Hepatocyte (in vitro differentiated cells): ENCODE measurements around the gene ALPK1. TPM values are rescaled to one million over a fixed set of nuclear protein-coding genes. Genes with fewer than 3 reads are reported as not detected.
"Not testable (repeated sequence)": the region's sequence is repeated elsewhere in the genome, so short reads cannot be mapped to it uniquely, and the experiment has no call there.

Experiments used
- DNase-seq: peaks from one replicate; pipeline ENCODE4 v3.0.0-alpha.2; 2016; ENCODE audit warnings: low spot score
- H2AFZ ChIP-seq: fragments of 200-600 bp; sonication (generic); 2 replicates; pipeline ENCODE4 v1.6.0; 2016; ENCODE audit warnings: antibody characterized with exemption, mild to moderate bottlenecking
- H3K27ac ChIP-seq: fragments of 200-600 bp; sonication (generic); 2 replicates; pipeline ENCODE4 v1.5.1; 2016; ENCODE audit warnings: mild to moderate bottlenecking
- H3K27me3 ChIP-seq: fragments of 200-600 bp; sonication (generic); 2 replicates; pipeline ENCODE4 v1.6.1; 2016
- H3K36me3 ChIP-seq: fragments of 200-600 bp; sonication (generic); replicated peaks from 2 replicates; pipeline ENCODE4 v1.5.1; 2016; ENCODE audit warnings: low read depth; ENCODE audit not compliant: insufficient read depth
- H3K4me1 ChIP-seq: fragments of 200-600 bp; sonication (generic); 2 replicates; pipeline ENCODE4 v1.5.1; 2016; ENCODE audit warnings: mild to moderate bottlenecking, moderate library complexity; ENCODE audit not compliant: insufficient read depth
- H3K4me2 ChIP-seq: fragments of 200-600 bp; sonication (generic); 2 replicates; pipeline ENCODE4 v1.6.0; 2016
- H3K4me3 ChIP-seq: fragments of 200-600 bp; sonication (generic); 2 replicates; pipeline ENCODE4 v1.5.1; 2016; ENCODE audit warnings: mild to moderate bottlenecking
- H3K79me2 ChIP-seq: fragments of 200-600 bp; sonication (generic); 2 replicates; pipeline ENCODE4 v1.6.0; 2017; ENCODE audit warnings: mild to moderate bottlenecking
- H3K9me2 ChIP-seq: fragments of 200-600 bp; sonication (generic); replicated peaks from 2 replicates; pipeline ENCODE4 v1.6.0; 2017; ENCODE audit warnings: mild to moderate bottlenecking; ENCODE audit not compliant: insufficient read depth
- H3K9me3 ChIP-seq: fragments of 200-600 bp; sonication (generic); 2 replicates; pipeline ENCODE4 v1.5.1; 2016; ENCODE audit warnings: low read depth, mild to moderate bottlenecking
- H4K20me1 ChIP-seq: fragments of 200-600 bp; sonication (generic); 2 replicates; pipeline ENCODE4 v1.6.0; 2016; ENCODE audit warnings: mild to moderate bottlenecking; ENCODE audit not compliant: insufficient read depth, poor library complexity, severe bottlenecking
- CTCF ChIP-seq: fragments of 200-600 bp; sonication (generic); IDR thresholded peaks from 2 replicates; pipeline ENCODE4 v1.5.1; 2016; ENCODE audit warnings: antibody characterized with exemption, mild to moderate bottlenecking; ENCODE audit not compliant: poor library complexity
- EZH2 ChIP-seq: fragments of 200-600 bp; sonication (generic); IDR thresholded peaks from 2 replicates; pipeline ENCODE4 v1.6.1; 2016; ENCODE audit warnings: antibody characterized with exemption, mild to moderate bottlenecking, borderline replicate concordance
- EZH2phosphoT487 ChIP-seq: fragments of 200-600 bp; sonication (generic); IDR thresholded peaks from one replicate; pipeline ENCODE4 v1.6.1; 2018; ENCODE audit warnings: antibody characterized with exemption, mild to moderate bottlenecking, low read depth, moderate library complexity; ENCODE audit not compliant: unreplicated experiment, severe bottlenecking
- WGBS: methylation state at CpG from one replicate; pipeline ENCODE4 v1.1.6; 2016; ENCODE audit warnings: low lambda C conversion rate; ENCODE audit errors: missing lambda C conversion rate; 5-methylcytosine and 5-hydroxymethylcytosine counted together
- polyA plus RNA-seq: library from polyadenylated mRNA; unstranded; fragments of >200 nt; fragmentation: Nextera tagmentation; extraction: Ambion mirVana; gene quantifications from 2 replicates; pipeline ENCODE4 v1.2.1, GENCODE V29; 2016
- total RNA-seq: library from RNA; depleted of rRNA; stranded (reverse); fragments of >200 nt; gene quantifications from 2 replicates; pipeline ENCODE4 v1.2.3, GENCODE V29; 2014

The ALPK1 gene
- total and polyA plus RNA-seq, 2 experiments from 2014 or later = 7.1 to 16.6 TPM

DNA sequence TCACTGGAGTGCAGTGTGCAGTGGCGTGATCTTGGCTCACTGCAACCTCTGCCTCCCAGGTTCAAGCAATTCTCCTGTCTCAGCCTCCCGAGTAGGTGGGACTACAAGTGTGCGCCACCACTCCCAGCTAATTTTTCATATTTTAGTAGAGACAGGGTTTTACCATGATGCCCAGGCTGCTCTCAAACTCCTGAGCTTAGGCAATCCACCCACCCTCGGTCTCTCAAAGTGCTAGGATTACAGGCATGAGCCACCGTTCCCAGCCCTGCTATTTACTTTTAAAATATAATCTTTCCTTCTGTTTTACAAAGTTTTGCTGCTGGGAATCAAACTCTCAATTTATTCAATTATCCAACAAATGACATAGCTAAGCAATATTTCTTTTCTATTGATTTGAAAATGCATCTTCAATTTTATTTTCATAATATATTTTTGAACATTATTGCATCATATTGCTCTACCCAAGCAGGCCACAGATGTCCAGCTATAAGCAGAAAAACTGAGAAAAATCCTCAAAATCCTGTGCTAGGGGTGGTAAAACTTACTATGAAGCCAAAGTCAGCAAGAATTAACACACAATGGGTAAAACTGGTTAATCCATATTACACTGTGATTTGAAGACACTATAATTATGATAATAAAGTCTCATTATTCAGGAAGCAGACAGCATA, 16.6 kb upstream of the ALPK1 start:
- no peak overlapping the region for H3K4me3 ChIP-seq
- no peak overlapping the region for H3K27ac ChIP-seq
- peaks cover 11% of the 10 kb centered on the region for H3K4me1 ChIP-seq
- no peak overlapping the region for H2AFZ ChIP-seq
- H3K9me3 ChIP-seq = no peaks in the 10 kb centered on the region
- H3K9me2 ChIP-seq = no peaks in the 10 kb centered on the region
- no peaks in the 10 kb centered on the region for H4K20me1 ChIP-seq
- H3K4me2 ChIP-seq = no peak overlapping the region
- H3K36me3 ChIP-seq = no peaks in the 10 kb centered on the region
- peaks cover 47% of the 10 kb centered on the region for H3K79me2 ChIP-seq
- TF ChIP-seq EZH2 (no peak), EZH2phosphoT487 (no peak), CTCF (no peak)
- no peak for DNase-seq
- no peaks in the 10 kb centered on the region for H3K27me3 ChIP-seq
- WGBS = 66% methylated on average over 5 of the region's 5 CpGs

DNA sequence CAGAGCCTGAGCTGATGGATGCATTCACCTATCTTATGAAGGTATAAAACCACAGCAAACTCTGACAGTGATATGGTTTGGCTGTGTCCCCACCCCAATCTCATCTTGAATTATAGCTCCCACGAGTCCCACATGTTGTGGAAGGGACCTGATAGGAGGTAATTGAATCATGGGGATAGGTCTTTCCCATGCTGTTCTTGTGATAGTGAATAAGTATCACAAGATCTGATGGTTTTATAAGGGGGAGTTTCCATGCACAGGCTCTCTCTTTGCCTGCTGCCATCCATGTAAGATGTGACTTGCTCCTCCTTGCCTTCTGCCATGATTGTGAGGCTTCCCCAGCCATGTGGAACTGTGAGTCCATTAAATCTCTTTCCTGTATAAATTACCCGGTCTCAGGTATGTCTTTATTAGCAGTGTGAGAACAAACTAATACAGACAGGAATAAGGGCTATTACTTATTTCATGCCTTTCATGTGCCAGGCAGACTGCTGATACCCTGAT, 15.2 kb upstream of the ALPK1 start:
- H2AFZ ChIP-seq, H3K4me3 ChIP-seq, H3K27me3 ChIP-seq, DNase-seq, H3K27ac ChIP-seq, H3K9me2 ChIP-seq, H4K20me1 ChIP-seq, H3K36me3 ChIP-seq, H3K4me2 ChIP-seq, H3K9me3 ChIP-seq: not testable (repeated sequence)
- Histone ChIP-seq H3K79me2 (peaks cover 44% of the 10 kb centered on the region), H3K4me1 (peaks cover 11% of the 10 kb centered on the region)
- WGBS = 96% methylated on average over 2 of the region's 2 CpGs

DNA sequence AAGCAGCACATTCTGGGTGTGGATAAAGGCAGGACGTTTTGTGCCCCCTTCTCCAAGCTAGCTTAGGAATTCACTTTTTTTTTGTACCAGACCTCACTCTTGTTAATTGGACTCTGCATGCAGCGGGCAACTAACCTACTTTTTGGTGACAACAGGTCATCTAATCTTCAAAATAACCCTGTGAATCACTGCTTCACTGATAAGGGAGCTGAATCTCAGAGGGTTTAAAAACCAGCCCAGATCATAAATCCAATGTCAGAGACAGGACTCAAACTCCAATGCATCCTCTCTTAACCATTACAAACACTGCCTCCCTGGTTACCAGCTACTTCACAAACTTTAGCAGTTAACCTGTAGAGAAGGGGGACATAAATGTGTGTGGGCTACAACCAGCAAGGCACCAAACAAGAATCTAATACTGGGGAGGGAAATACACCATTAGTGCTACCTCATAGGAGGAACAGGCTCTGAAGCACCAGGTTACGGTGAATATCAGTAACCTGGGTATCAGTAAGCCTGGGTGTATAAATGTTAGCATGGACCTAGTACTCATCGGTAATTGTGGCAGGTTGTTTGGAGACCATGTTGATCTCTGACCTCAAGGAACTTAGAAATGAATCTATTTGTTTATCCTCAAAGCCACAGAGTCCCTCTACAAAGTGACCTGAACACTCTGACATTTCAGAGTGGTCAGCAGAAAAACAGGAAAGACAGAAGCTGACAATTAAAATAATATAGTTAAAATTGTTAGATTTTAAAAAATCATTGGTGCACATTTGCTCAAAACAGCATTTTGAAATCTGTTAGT, 14.1 kb upstream of the ALPK1 start:
- H3K4me3 ChIP-seq = no peak overlapping the region
- H3K27ac ChIP-seq = peak overlapping the region; percentile 24

More for the DNA sequence above, 14.1 kb upstream of the ALPK1 start:
- Histone ChIP-seq H4K20me1 (no peaks in the 10 kb centered on the region), H3K79me2 (peaks cover 42% of the 10 kb centered on the region), H3K27me3 (no peaks in the 10 kb centered on the region), H3K9me3 (no peaks in the 10 kb centered on the region), H3K4me1 (peaks cover 11% of the 10 kb centered on the region), H3K36me3 (no peaks in the 10 kb centered on the region), H3K4me2 (peak overlapping the region; percentile 87), H3K9me2 (no peaks in the 10 kb centered on the region), H2AFZ (no peak overlapping the region)
- WGBS = 49% methylated on average over 4 of the region's 4 CpGs
- TF ChIP-seq EZH2 (no peak), CTCF (no peak), EZH2phosphoT487 (no peak)
- DNase-seq = no peak
